Adrenal gland (tissue), 12 donors: ENCODE results near the gene FBXO24. TPM values are rescaled to one million over a fixed set of nuclear protein-coding genes. Genes with fewer than 3 reads are reported as not detected.
"Not testable (repeated sequence)": the region's sequence is repeated elsewhere in the genome, so short reads cannot be mapped to it uniquely, and the experiment has no call there.

Experiments used
- DNase-seq, 7 donors: peaks; one replicate each; pipeline ENCODE4 v3.0.0-alpha.2; 2019 to 2020
- H3K27ac ChIP-seq, 5 donors: fragments of 200-600 bp; sonication (generic) in 4 of 5; 1 replicate in 3 of 5; 2 replicates in 2 of 5; pipeline versions ENCODE4 v1.5.1 to v1.8.0; 2016 to 2020; ENCODE audit warnings: mild to moderate bottlenecking in 1 of 5
- H3K27me3 ChIP-seq: fragments of 200-600 bp; 2 replicates; pipeline ENCODE4 v1.8.0; 2021
- H3K36me3 ChIP-seq, 2 donors: fragments of 200-600 bp; replicated peaks in 1 of 2; 1 replicate in 1 of 2; 2 replicates in 1 of 2; pipeline versions ENCODE4 v1.5.1 to v1.8.0; 2018 to 2022
- H3K4me1 ChIP-seq, 2 donors: fragments of 200-600 bp; replicated peaks in 1 of 2; 1 replicate in 1 of 2; 2 replicates in 1 of 2; pipeline versions ENCODE4 v1.5.1 to v1.8.0; 2018 to 2021
- H3K4me3 ChIP-seq, 4 donors: fragments of 200-600 bp; sonication (generic) in 3 of 4; one replicate each; pipeline ENCODE4 v1.5.1; 2016 to 2018
- H3K9me3 ChIP-seq, 3 donors: fragments of 200-600 bp; sonication (generic) in 1 of 3; replicated peaks in 1 of 3; 1 replicate in 2 of 3; 2 replicates in 1 of 3; pipeline versions ENCODE4 v1.5.1 to v1.8.0; 2016 to 2021
- POLR2A ChIP-seq, 2 donors: fragments of 450-650 bp; IDR thresholded peaks; one replicate each; pipeline ENCODE4 v1.6.1; 2017; ENCODE audit warnings: antibody characterized with exemption in 2 of 2, mild to moderate bottlenecking in 2 of 2, moderate library complexity in 1 of 2
- WGBS, 4 donors: extraction: QIAGEN DNeasy Blood & Tissue Kit in 2 of 4; methylation state at CpG; one replicate each; pipeline versions ENCODE4 v1.1.5 to v1.1.7; 2013 to 2017; 5-methylcytosine and 5-hydroxymethylcytosine counted together
- intact Hi-C, 2 donors: fragments of 100-400 bp; cut with DNase I; formaldehyde crosslinking; loops; one replicate each; pipeline versions ENCODE4 v1.14.1 to v1.15.0; 2022 to 2023
- polyA plus RNA-seq, 3 donors: library from polyadenylated mRNA; stranded (reverse); fragments of 200-250 nt in 2 of 3; fragments of 350-450 nt in 1 of 3; fragmentation: Illumina TruSeq in 1 of 3; extraction: RNeasy Lipid Tissue Mini Kit (QIAGEN cat#74804) in 1 of 3; gene quantifications; one replicate each; pipeline ENCODE4 v1.2.3, GENCODE V29; 2013 to 2014
- total RNA-seq, 9 donors: library from RNA; depleted of rRNA in 4 of 9; stranded (reverse); fragments of >200 nt in 4 of 9; fragments of 120-200 nt in 1 of 9; fragmentation: NEBNext Ultra II Directional in 1 of 9; extraction: Animal tissue kit (Norgen Biotek cat#: 25700) in 1 of 9; gene quantifications; one replicate each; pipeline versions ENCODE4 v1.1.0 to v1.2.4, GENCODE V29; 2013 to 2023
- TF ChIP-seq, protein P1 (sequence below), 6 experiments: fragments of 450-650 bp in 4 of 6; fragments of 200-600 bp in 2 of 6; sonication (generic) in 1 of 6; IDR thresholded peaks; 1 replicate in 5 of 6; 2 replicates in 1 of 6; pipeline versions ENCODE4 v1.5.1 to v1.8.0; 2016 to 2021; ENCODE audit warnings: antibody characterized with exemption in 6 of 6, mild to moderate bottlenecking in 2 of 6, moderate library complexity in 1 of 6
- donor health status: healthy with polysubstance abuse.
- donor health status: Bipolar disorder and iron deficiency.
- donor health status: DM: yes; HTN: yes; CAD: no.
- donor health status: DM: no; HTN: no; CAD: no.
- donor health status: DM: no; HTN: no; CAD: no.
- donor health status: DM: yes; HTN: yes; CAD: no.

Gene FBXO24
- total and polyA plus RNA-seq, 12 donors = 0.16 to 2.8 (median 0.89) TPM; not detected in 2

DNA sequence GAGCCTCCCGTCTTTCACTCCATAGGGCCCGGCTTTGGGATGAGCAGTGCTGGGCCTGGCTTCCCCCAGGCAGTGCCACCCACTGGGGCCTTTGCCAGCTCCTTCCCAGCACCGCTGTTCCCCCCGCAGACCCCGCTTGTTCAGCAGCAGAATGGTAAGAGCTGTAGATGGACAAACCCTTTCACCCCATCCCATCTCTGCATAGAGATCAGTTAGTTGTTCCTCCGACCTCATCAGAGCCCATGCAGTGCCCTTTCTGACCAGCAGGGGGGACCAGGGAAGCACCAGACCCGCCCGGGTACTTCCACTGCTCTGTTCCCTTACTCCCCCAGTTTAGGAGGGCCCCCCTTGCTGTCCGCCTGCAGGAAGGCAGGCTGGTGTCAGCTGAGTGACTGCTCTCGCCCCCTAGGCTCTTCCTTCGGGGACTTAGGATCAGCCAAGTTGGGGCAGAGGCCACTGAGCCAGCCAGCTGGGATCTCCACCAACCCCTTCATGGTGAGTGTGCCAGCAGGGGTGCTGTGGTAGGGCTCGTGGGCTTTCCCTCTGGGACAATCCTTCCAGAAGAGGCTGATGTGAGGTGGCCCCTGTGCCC, 22.2 kb upstream of the FBXO24 start:
- H3K4me1 ChIP-seq = peaks cover 24 to 37% of the 10 kb centered on the region in 2 donors
- H3K27ac ChIP-seq = peak overlapping the region in 2 of 5 donors; percentile 41 to 60
- DNase-seq = peak; percentile 79 to 93 (median 86)
- WGBS, 4 donors = 30 to 34% (median 33%) methylated on average over 6 to 12 of the region's 12 CpGs
- peaks cover 0 to 53% of the 10 kb centered on the region in 2 donors for H3K36me3 ChIP-seq
- no peak overlapping the region for H3K4me3 ChIP-seq
- H3K27me3 ChIP-seq = no peaks in the 10 kb centered on the region
- H3K9me3 ChIP-seq = no peaks in the 10 kb centered on the region
- TF ChIP-seq POLR2A (IDR thresholded peaks at IDR 0.05) = no peak
- TF ChIP-seq, protein P1, sequence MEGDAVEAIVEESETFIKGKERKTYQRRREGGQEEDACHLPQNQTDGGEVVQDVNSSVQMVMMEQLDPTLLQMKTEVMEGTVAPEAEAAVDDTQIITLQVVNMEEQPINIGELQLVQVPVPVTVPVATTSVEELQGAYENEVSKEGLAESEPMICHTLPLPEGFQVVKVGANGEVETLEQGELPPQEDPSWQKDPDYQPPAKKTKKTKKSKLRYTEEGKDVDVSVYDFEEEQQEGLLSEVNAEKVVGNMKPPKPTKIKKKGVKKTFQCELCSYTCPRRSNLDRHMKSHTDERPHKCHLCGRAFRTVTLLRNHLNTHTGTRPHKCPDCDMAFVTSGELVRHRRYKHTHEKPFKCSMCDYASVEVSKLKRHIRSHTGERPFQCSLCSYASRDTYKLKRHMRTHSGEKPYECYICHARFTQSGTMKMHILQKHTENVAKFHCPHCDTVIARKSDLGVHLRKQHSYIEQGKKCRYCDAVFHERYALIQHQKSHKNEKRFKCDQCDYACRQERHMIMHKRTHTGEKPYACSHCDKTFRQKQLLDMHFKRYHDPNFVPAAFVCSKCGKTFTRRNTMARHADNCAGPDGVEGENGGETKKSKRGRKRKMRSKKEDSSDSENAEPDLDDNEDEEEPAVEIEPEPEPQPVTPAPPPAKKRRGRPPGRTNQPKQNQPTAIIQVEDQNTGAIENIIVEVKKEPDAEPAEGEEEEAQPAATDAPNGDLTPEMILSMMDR (IDR thresholded peaks at IDR 0.05) = peak; percentile 90 to 94 (median 92)
- intact Hi-C loops = loop anchor here (5.0 kb wide), 2 partner anchors 87 to 97 kb away; partner anchors contain the start of gene TSC22D4 (in 1 of the 2)

DNA sequence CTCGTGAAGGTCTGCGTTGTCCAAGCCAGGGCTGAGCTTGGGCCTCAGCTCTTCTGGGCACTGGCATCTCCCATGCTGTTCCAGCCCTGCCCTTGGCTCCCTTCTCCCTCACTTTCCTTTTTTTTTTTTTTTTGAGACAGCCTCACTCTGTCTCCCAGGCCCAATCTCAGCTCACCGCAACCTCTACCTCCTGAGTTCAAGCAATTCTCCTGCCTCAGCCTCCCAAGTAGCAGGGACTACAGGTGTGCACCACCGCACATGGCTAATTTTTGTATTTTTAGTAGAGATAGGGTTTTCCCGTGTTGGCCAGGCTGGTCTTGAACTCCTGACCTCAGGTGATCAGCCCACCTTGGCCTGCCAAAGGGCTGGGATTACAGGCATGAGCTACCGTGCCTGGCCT, 21.7 kb upstream of the FBXO24 start:
- not testable (repeated sequence) for H3K9me3 ChIP-seq, H3K27me3 ChIP-seq, H3K4me3 ChIP-seq, DNase-seq
- Histone ChIP-seq H3K36me3 (peaks cover 0 to 50% of the 10 kb centered on the region in 2 donors), H3K4me1 (peaks cover 29 to 42% of the 10 kb centered on the region in 2 donors), H3K27ac (peak overlapping the region in 2 of 5 donors; percentile 41 to 60)
- intact Hi-C loops = loop anchor here (5.0 kb wide), 2 partner anchors 87 to 97 kb away; partner anchors contain the start of gene TSC22D4 (in 1 of the 2)
- 86 to 93% (median 89%) methylated on average over 6 of the region's 6 CpGs for WGBS, 4 donors

DNA sequence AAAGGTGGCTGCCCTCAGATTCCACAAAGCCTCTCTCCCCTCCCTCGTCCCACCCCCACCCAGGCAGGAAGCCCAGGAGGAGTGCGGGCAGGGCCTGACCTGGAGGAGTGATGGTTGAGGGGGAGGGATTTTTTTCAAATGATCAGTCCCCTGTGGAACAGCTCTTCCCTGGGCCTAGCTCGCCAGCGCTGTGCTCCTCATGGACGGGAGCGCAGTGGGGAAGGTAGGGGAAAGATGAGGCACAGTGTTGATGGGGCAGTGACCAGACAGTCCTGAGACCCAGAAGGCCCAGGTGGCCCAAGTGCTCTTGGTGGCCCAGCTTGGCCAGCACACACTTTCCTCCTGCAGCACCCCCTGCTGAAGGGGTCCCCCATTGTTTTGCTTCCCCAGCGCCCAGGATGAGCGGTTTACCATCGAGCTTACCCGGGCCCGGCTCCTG, 21.0 kb upstream of the FBXO24 start:
- no peaks in the 10 kb centered on the region for H3K9me3 ChIP-seq
- intact Hi-C loops = no loop called here
- H3K4me3 ChIP-seq = no peak overlapping the region
- DNase-seq = no peak
- H3K27me3 ChIP-seq = no peaks in the 10 kb centered on the region
- no peak overlapping the region for H3K27ac ChIP-seq
- peaks cover 36 to 49% of the 10 kb centered on the region in 2 donors for H3K4me1 ChIP-seq
- peaks cover 0 to 48% of the 10 kb centered on the region in 2 donors for H3K36me3 ChIP-seq
- whole genome bisulfite sequencing, 4 donors = 95 to 98% (median 96%) methylated on average over 8 to 11 of the region's 11 CpGs
- TF ChIP-seq, protein P1 (IDR thresholded peaks at IDR 0.05) = no peak
- TF ChIP-seq POLR2A (IDR thresholded peaks at IDR 0.05) = no peak

DNA sequence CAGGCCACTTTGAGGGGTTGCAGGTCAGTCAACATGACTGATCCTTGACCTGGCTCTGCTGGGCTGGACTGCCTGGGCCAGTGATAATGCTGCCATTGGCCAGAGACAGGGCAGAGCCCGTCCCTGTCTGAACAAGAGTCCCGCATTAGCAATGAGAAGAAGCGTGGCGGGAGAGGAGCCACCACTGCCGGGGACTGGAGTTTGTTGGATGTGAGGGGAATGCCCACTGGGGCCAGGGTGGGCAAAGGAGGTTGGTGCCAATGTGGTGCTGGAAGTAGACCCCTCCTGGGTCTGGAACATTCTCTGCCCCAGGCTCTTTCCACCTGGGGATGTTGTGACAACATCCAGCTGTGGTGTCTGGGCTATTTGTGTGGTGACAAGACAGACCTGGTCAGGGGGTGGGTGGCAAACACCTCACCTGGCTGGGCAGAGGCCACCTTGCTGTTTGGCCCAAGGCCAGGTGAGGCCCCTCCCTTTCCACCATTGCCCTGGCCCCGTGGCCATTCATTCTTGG, 20.1 kb upstream of the FBXO24 start:
- peak overlapping the region in 4 of 5 donors; percentile 27 to 95 (median 74) for H3K27ac ChIP-seq
- peaks cover 40 to 52% of the 10 kb centered on the region in 2 donors for H3K4me1 ChIP-seq
- no peak overlapping the region for H3K4me3 ChIP-seq
- 83 to 96% (median 85%) methylated on average over 6 of the region's 6 CpGs for WGBS, 4 donors
- no peak for TF ChIP-seq POLR2A (IDR thresholded peaks at IDR 0.05)
- H3K27me3 ChIP-seq = no peaks in the 10 kb centered on the region
- peaks cover 0 to 43% of the 10 kb centered on the region in 2 donors for H3K36me3 ChIP-seq
- H3K9me3 ChIP-seq = no peaks in the 10 kb centered on the region
- peak in 1 of 7 donors; percentile 39 for DNase-seq
- intact Hi-C loops = no loop called here

DNA sequence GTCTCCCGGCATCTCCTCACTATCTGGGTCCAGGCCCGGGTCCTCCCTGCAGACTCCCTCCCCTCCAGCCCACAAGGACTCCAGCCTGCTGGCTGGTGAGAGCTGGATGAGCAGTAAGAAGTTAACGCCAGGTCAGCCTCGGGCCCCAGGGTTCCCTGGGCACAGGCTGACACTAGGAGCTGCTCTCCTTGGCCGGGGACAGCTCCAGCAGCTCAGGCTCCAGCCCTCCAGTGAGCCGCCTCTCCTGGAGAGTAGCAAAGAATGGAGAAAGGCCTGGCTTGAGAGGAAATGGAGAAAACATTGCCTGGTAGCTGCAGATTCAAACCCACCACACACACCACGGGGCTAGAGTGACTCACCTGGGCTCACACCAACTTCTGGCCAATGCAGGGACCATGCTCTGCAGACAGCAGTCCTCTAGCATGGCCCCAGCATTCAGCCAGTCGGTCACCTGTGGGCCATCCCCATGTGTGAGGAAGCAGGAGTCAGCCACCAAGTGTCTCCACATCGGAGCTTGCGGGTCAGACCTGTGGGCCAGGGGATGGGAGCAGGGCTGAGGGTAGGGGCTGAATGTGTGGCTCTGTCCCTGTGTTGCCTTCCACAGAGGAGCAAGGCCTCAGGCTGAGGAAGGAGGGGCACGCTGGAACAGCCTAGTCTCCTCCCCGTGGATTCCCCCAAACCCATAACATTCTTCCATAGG, 18.9 kb upstream of the FBXO24 start:
- intact Hi-C loops = no loop called here
- Histone ChIP-seq H3K4me1 (peaks cover 40 to 52% of the 10 kb centered on the region in 2 donors), H3K27ac (peak overlapping the region; percentile 23 to 95 (median 82)), H3K9me3 (no peaks in the 10 kb centered on the region), H3K4me3 (no peak overlapping the region), H3K27me3 (no peaks in the 10 kb centered on the region), H3K36me3 (peaks cover 0 to 31% of the 10 kb centered on the region in 2 donors)
- DNase-seq = peak in 5 of 7 donors; percentile 51 to 63 (median 57)
- TF ChIP-seq POLR2A (IDR thresholded peaks at IDR 0.05) = peak in 1 of 2 donors; percentile 15
- TF ChIP-seq, protein P1 (IDR thresholded peaks at IDR 0.05) = no peak
- WGBS, 4 donors = 32 to 48% (median 46%) methylated on average over 6 to 12 of the region's 12 CpGs
